GM18505 (cell line): Measurements from ENCODE around the gene DIS3L2.
"Not testable (repeated sequence)": the region's sequence is repeated elsewhere in the genome, so short reads cannot be mapped to it uniquely, and the experiment has no call there.

Source experiments
- ATAC-seq: cut with Tn5 transposase; IDR thresholded peaks from one replicate; pipeline ENCODE4 v1.9.1; 2021; ENCODE audit not compliant: unreplicated experiment
- POLR2A ChIP-seq: IDR thresholded peaks from 4 replicates; pipeline ENCODE4 v1.6.1; 2011; ENCODE audit warnings: borderline replicate concordance; ENCODE audit not compliant: insufficient read depth, insufficient read length; ENCODE audit errors: extremely low read depth

Gene DIS3L2

DNA sequence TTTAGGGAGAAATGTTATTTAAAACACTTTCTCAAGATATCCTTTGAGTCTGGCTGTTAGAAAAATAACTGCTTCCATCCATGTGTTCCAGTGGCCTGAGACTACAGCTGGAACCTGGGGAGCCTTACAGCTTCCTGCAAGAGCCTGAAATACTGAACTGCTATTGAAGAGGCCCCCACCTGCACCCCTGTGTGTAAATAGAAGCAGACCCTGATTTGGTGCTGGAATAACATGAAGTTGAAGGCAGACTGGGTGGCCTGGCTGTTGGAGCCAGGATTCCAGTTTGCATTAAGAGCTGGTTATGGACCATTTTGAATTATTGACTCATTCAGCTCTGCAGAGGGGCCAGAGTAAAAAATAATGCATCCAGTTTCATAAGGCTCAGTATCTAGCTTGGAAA lies 61.9 kb downstream of the DIS3L2 start:
- TF ChIP-seq POLR2A, result no peak
- no peak for ATAC-seq

DNA sequence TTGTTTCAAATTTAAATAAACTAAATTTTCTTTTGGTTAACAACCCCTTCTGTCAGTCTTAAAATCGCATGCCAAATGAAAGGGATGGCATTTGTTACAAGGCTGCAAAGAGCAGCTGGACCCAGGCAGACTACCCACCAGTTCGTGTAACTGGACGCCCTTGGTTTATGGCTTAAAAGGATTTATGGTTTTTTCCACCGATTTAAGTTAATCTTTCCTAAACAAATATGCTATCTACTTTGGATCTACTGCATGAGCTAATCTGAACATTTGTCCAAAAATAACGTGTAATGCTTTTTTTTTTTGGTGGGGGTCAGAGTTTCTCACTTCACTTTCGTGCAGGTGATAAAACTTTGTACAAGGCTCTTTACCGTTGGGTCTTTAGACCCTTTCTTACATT lies 62.9 kb downstream of the DIS3L2 start:
- ATAC-seq, result no peak
- TF ChIP-seq POLR2A, result no peak

DNA sequence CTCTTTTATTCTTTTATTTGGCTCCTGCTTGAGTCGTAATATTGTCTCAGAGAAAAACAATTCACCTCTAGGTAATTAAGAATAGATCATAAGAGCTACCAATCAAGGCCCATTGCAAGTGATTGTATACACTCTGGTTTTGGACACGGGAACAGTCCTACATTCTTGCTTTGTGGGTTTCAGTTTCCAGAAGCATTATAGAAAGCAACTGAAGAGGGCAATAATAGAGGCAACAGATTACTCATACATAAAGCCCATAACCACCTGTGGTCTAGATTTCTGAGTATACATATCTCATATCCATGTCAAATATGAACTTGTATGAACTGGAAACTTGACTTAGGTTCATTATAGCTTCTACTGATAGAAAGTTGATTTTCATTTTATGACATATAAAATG lies 65.4 kb downstream of the DIS3L2 start:
- ATAC-seq, result peak; percentile 92
- TF ChIP-seq POLR2A, result no peak

DNA sequence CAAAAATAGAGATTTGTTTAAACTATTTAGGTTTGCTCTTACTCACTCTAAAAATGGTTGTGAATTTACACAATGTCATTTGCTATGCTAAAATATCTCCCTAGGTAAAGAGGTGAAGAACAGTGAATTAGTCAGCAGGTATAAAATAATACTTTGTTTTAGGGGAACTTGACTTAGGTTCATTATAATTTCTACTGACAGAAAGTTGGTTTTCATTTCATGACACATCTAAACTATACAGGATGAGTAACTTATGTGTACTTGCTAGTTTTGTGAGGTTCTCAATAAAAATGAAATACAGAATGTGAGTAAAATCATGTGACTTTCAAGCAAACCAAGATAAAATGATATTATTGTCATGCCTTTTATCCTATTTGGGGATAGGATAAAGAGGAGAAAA lies 66.0 kb downstream of the DIS3L2 start:
- ATAC-seq, result no peak
- no peak for TF ChIP-seq POLR2A

DNA sequence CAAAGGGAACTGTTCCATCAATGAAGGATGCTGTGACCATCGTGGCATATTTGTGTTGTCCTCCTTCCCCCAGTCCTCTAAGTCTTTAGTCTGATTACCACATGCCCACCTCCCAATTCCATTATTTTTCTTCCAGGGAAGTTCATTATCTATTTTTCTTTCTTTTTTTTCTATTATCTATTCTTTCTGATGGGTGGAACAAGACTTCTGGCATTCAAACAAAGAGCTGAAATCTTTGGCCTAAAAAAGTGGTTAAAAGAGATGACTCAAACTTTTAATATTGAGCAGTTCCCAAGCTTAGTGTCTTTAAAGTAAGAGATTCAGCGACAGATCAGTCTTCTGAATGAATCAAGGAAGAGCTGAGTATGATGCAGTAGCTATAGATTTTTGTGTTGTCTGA lies 66.6 kb downstream of the DIS3L2 start:
- no peak for TF ChIP-seq POLR2A

DNA sequence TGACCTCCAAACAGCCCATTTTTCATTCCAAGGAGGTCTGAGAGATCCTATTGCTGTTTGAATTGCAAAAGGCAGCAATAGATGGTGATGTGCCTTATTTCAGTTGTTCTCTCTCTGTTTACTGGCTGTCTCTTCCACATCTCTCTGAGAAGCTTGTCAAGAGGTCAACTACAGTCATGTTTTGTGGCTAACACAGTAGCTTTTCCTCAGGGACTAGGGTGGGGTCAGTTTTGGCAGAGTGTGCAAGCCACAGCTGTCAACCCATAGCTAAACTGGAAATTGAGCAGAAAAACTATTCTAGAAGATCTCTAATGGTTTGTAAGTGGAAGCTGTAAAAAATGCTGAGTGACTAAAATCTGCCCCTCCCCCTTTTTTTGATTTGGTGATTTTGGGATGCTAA lies 67.1 kb downstream of the DIS3L2 start:
- ATAC-seq, result no peak
- TF ChIP-seq POLR2A, result no peak

More for the DNA sequence above, 66.6 kb downstream of the DIS3L2 start:
- no peak for ATAC-seq

DNA sequence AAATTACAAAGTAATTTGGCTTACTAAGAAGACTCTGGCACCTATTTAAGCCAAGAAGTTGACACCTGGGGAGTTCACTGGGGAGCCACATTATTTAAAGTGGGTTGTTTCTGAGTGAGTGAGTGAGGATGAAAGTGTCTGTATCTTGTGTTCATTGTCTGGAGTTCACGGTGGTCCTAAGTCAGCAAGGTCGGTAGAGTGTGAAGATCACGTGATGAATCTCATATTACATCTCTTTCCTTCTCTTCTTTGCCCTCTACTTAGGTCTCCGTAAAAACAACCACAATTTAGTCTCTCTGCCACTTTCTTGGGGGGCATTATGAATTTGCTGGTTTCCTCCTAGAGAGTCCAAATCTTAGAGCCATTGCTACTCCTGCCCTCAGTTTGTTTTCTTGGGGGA lies 67.8 kb downstream of the DIS3L2 start:
- no peak for TF ChIP-seq POLR2A
- no peak for ATAC-seq

DNA sequence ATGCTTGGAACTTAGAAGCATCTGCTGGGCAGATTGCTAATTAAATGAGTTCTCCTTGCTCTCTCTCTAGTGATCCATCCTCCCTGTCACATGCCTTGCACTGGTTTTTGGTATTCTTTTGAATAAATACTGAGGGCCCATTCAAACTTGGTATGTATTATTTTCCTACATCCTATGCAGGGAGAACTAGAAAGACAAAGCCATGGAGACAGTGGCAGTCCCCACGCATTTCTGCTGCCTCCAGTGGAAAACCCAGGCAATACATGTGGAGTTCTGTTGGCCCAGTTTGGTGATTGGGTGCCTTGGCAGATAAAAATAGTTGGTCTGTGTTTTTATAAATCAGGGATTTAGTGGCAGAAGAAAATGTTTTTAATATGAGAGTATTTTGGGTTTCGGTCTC lies 68.7 kb downstream of the DIS3L2 start:
- TF ChIP-seq POLR2A, result no peak
- ATAC-seq, result no peak

DNA sequence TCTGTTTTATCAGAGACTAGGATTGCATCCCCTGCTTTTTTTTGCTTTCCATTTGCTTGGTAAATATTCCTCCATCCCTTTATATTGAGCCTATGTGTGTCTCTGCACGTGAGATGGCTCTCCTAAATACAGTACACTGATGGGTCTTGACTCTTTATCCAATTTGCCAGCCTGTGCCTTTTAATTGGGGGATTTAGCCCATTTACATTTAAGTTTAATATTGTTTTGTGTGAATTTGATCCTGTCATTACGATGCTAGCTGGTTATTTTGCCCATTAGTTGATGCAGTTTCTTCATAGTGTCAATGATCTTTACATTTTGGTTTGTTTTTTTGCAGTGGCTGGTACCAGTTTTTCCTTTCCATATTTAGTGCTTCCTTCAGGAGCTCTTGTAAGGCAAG lies 73.8 kb downstream of the DIS3L2 start:
- ATAC-seq, result not testable (repeated sequence)

DNA sequence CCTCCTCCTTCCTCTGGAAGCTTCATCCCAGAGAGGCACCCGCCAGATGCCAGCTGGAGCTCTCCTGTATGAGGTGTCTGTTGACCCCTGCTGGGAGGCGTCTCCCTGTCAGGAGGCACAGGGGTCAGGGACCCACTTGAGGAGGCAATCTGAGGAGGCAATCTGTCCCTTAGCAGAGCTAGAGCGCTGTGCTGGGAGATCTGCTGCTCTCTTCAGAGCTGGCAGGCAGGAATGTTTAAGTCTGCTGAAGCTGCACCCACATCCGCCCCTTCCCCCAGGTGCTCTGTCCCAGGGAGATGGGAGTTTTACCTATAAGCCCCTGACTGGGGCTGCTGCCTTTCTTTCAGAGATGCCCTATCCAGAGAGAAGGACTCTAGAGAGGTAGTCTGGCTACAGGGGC lies 75.4 kb downstream of the DIS3L2 start:
- not testable (repeated sequence) for ATAC-seq

DNA sequence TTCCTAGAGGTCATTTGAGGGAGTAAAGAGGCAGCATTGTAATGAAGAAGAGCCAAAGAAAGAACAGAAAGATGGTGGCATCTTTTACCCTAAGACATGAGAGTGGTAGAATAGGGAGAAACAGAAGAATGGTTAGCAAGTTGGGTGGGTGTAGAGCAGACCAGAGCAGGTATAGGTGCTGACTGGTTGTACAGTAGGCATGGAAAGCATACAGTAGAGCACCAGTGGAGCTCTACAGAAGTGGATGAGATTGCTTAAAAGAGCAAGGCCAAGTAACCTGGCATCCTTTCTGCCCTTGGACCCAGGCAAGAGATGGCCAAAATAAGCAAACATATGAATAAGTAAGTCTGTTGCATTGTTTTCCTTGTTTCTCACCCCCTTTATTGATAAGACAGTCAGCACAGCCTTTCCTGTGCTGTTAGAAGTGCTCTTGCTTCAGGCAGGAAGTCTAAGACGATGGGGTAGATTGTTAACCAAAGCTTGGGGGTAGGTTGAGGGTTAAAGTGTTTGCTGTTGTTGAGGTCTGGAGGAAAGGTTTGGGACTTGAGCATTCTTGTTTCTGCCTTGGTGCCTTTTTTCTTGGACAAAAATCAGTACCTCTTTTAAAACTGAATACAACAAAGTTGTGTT lies 76.9 kb downstream of the DIS3L2 start:
- ATAC-seq, result no peak

DNA sequence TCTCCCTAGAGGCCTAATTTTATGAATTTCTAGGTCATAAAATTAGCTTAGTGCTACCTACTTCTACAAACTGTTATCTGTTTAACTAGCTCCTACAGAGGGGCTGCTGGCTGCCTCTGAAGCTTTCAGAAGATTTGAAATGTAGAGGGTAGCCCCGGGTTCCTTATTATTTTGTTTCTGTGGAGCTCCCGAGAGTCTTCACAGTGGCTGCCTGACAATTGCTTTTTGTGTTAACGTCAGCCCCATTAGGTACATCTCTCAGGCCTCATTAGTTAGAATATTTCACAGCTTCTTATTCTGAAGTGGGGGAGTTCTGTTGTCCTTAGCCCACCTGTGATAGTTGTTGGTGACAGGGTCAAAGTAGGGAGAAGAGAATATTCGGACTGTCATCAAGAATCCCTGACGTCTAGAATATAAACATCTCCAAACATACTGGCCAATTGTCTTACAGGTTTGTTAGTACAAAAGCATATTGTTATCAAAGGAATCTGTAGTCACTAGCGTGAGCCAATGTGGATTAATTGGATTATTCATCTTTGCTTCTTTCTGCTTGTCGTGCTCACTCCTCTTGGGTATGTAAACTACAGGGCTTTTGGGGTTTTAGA lies 77.5 kb downstream of the DIS3L2 start:
- TF ChIP-seq POLR2A, result no peak
- ATAC-seq, result no peak

More for the DNA sequence above, 76.9 kb downstream of the DIS3L2 start:
- TF ChIP-seq POLR2A, result no peak

DNA sequence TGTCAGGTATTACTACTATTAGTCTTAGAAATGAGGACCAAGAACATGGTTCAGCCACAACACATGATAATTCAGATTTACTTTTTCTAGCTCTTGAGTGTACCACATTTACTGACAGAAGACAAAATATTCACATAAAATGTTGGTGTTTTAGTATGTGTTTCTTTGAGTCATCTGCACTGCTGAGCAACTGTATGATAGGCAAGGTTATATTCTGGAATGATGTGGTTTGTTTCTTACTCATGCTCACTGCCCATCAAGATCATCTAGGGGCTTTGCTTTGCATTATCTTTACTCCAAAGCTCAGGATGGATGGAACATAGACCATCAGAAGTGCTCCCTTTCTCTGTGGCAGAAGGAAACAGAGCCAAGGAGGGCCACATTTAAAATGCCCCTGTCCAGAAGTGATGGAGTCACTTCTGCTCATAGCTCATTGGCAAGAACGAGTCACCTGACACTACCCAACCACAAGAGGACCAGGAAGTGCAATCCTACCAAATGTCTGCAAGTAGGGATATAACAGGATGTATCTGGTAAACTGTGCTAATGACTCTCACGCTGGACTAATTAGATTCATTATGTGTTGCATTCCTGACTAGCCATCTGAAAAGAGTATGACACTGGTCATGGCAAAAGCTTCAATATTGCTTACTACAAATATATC lies 81.5 kb downstream of the DIS3L2 start:
- ATAC-seq, result no peak
- TF ChIP-seq POLR2A, result no peak

DNA sequence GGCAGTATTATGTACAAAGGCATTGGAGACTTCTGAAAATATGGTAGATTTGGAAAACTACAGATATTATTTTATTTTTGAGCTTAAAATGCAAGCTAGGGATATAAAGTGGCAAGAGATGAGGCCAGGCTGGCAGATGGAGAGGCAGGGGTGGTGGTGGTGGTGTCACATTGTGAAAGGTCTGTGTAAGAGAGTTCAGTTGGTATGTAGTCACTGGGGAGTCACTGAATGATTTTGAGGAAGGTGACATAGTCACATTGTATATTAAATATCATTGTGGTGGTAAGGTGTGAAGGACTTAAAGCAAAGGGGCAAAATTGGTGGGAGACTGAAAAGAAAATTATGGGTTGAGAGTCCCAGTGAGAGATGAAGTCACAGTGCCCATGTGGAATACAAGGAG lies 82.5 kb downstream of the DIS3L2 start:
- TF ChIP-seq POLR2A, result no peak
- ATAC-seq, result no peak

DNA sequence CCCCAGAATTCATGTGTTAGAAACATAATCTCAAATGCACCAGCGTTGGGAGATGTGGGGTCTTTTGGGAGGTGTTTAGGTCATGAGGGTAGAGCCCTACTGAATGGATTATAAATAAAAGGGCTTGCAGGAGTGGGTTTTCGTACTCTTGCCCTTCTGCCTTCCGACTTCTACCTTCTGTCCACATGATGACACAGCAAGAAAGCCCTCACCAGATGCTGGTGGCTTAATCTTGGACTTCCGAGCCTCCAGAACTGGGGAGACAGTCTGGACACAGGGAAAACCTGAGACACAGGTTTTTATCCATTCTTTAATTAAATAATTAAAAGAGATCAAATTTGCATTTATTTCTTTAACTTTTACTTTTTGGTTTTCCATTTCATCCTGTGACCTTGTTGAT lies 87.8 kb downstream of the DIS3L2 start:
- TF ChIP-seq POLR2A, result no peak
- no peak for ATAC-seq

DNA sequence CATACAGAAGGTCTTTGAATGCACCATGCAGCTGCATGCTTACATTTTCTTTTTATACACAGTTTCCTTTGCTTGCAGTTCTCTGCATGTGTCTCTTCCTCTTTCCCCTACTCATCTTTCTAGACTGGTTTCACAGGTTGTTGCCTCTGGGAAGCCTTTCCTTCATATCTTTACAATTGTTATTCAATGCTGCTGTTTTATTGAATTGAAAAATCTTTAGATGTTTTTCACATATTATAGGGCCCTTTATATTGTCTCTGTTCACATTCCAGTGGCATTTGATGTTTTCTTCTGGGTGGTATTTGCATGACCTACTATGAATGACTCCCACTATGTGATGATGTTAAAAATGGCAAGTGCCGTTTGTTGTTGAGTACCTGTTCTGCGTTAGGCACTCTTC lies 91.1 kb downstream of the DIS3L2 start:
- TF ChIP-seq POLR2A, result no peak

More for the DNA sequence above, 91.1 kb downstream of the DIS3L2 start:
- ATAC-seq, result no peak
